Esophagus squamous epithelium (tissue), 5 donors: Measurements from ENCODE around the gene TRAPPC4. TPM values are rescaled to one million over a fixed set of nuclear protein-coding genes. Genes with fewer than 3 reads are reported as not detected.
"Not testable (repeated sequence)": the region's sequence is repeated elsewhere in the genome, so short reads cannot be mapped to it uniquely, and the experiment has no call there.

Experiments used
- DNase-seq: peaks from one replicate; lab custom pipeline; 2025; lab: John Stamatoyannopoulos, UW
- H3K27ac ChIP-seq, 4 donors: fragments of 200-600 bp; sonication (generic); one replicate each; pipeline ENCODE4 v1.5.1; 2016 to 2019; ENCODE audit warnings: mild to moderate bottlenecking in 1 of 4
- H3K27me3 ChIP-seq, 4 donors: fragments of 200-600 bp; sonication (generic); 1 replicate in 3 of 4; 2 replicates in 1 of 4; pipeline versions ENCODE4 v1.5.1 to v1.6.0; 2017 to 2021; ENCODE audit warnings: antibody characterized with exemption in 1 of 4
- H3K36me3 ChIP-seq, 3 donors: fragments of 200-600 bp; sonication (generic); one replicate each; pipeline ENCODE4 v1.5.1; 2016 to 2019
- H3K4me1 ChIP-seq, 3 donors: fragments of 200-600 bp; sonication (generic); one replicate each; pipeline ENCODE4 v1.5.1; 2017 to 2019
- H3K4me3 ChIP-seq, 4 donors: fragments of 200-600 bp; sonication (generic); 1 replicate in 3 of 4; 2 replicates in 1 of 4; pipeline ENCODE4 v1.5.1; 2016 to 2019; ENCODE audit warnings: mild to moderate bottlenecking in 2 of 4, moderate library complexity in 1 of 4
- H3K9me3 ChIP-seq, 3 donors: fragments of 200-600 bp; sonication (generic); one replicate each; pipeline ENCODE4 v1.5.1; 2016 to 2019
- CTCF ChIP-seq, 6 experiments: fragments of 450-650 bp in 4 of 6; fragments of 200-600 bp in 2 of 6; sonication (generic) in 2 of 6; IDR thresholded peaks; one replicate each; pipeline ENCODE4 v1.5.1; 2016 to 2019; ENCODE audit warnings: antibody characterized with exemption in 6 of 6, mild to moderate bottlenecking in 4 of 6, moderate library complexity in 4 of 6
- POLR2A ChIP-seq, 4 donors: fragments of 450-650 bp; IDR thresholded peaks; one replicate each; pipeline ENCODE4 v1.6.1; 2017; ENCODE audit warnings: antibody characterized with exemption in 4 of 4, mild to moderate bottlenecking in 4 of 4, moderate library complexity in 3 of 4
- WGBS, 2 donors: methylation state at CpG; one replicate each; pipeline ENCODE4 v1.1.5; 2018; 5-methylcytosine and 5-hydroxymethylcytosine counted together
- intact Hi-C: fragments of 100-400 bp; cut with DNase I; formaldehyde crosslinking; loops from one replicate; pipeline ENCODE4 v1.15.0; 2022
- total RNA-seq, 4 donors: library from RNA; depleted of rRNA; stranded (reverse); fragments of >200 nt; gene quantifications; one replicate each; pipeline ENCODE4 v1.1.0, GENCODE V29; 2016
- donor health status: DM: yes; HTN: yes; CAD: no.

TRAPPC4 gene
- total RNA-seq = 10 to 100 TPM; 26.5 to 44.4 (median 41.2) TPM

GRCh38 chr11:119018074-119018938 is at the start of gene TRAPPC4, which contains the start of gene RPS25:
TRAPPC4 (plus strand) TSS chr11:119018766; CDS start chr11:119018796, 30 bp downstream.
RPS25 (minus strand) TSS chr11:119018343; CDS start chr11:119018284, 59 bp downstream.
- H3K9me3 ChIP-seq = no peaks in the 10 kb centered on the region
- H3K36me3 ChIP-seq = peaks cover 13 to 61% (median 22%) of the 10 kb centered on the region in 3 donors
- H3K4me3 ChIP-seq = peak within 1 kb of the TSS; percentile 72 to 87 (median 82)
- peak; percentile 64 for DNase-seq
- intact Hi-C loops = no loop called here
- H3K4me1 ChIP-seq = peaks cover 16 to 67% (median 31%) of the 10 kb centered on the region in 3 donors
- H3K27me3 ChIP-seq = no peaks in the 10 kb centered on the region
- WGBS, 2 donors = 1% methylated on average over 19 to 26 of the region's 63 CpGs
- peak within 1 kb of the TSS; percentile 94 to 97 (median 96) for H3K27ac ChIP-seq
- TF ChIP-seq CTCF (IDR thresholded peaks at IDR 0.05) (peak in 1 of 6 experiments; percentile 38), POLR2A (IDR thresholded peaks at IDR 0.05) (peak in 3 of 4 donors; percentile 30 to 72 (median 39))

- H3K4me1 ChIP-seq, H3K9me3 ChIP-seq, DNase-seq, intact Hi-C loops, H3K36me3 ChIP-seq, H3K4me3 ChIP-seq, H3K27ac ChIP-seq: not testable (repeated sequence)
- peaks cover 0 to 15% (median 0%) of the 10 kb centered on the region in 4 donors for H3K27me3 ChIP-seq
- WGBS, 2 donors = 91 to 94% methylated on average over 2 of the region's 2 CpGs
These were observed 49.1 kb upstream of the TRAPPC4 start for GRCh38 chr11:118969508-118969907.

- peaks cover 0 to 15% (median 0%) of the 10 kb centered on the region in 4 donors for H3K27me3 ChIP-seq
- intact Hi-C loops = no loop called here
- H3K4me3 ChIP-seq = no peak within 1 kb of the TSS
- H3K36me3 ChIP-seq = no peaks in the 10 kb centered on the region
- TF ChIP-seq POLR2A (IDR thresholded peaks at IDR 0.05) (no peak), CTCF (IDR thresholded peaks at IDR 0.05) (no peak)
- DNase-seq = no peak
- no peaks in the 10 kb centered on the region for H3K4me1 ChIP-seq
- no peaks in the 10 kb centered on the region for H3K9me3 ChIP-seq
- H3K27ac ChIP-seq = no peak within 1 kb of the TSS
- WGBS, 2 donors = 31 to 58% methylated on average over 4 to 25 of the region's 33 CpGs
These were observed 46.9 kb upstream of the TRAPPC4 start, which contains the start of gene FOXR1 for GRCh38 chr11:118971646-118972045. FOXR1 (plus strand) TSS chr11:118971761; CDS start chr11:118971932, 171 bp downstream.

- WGBS, 2 donors = 93 to 100% methylated on average over 2 of the region's 2 CpGs
These were observed 44.6 kb upstream of the TRAPPC4 start for GRCh38 chr11:118973985-118974384.

More at GRCh38 chr11:118973985-118974384, 44.6 kb upstream of the TRAPPC4 start:
- H3K36me3 ChIP-seq = no peaks in the 10 kb centered on the region
- H3K27me3 ChIP-seq = peaks cover 0 to 29% (median 0%) of the 10 kb centered on the region in 4 donors
- no peak for TF ChIP-seq POLR2A (IDR thresholded peaks at IDR 0.05)
- no peak for TF ChIP-seq CTCF (IDR thresholded peaks at IDR 0.05)
- intact Hi-C loops = no loop called here
- H3K4me1 ChIP-seq = no peaks in the 10 kb centered on the region
- H3K4me3 ChIP-seq = no peak overlapping the region
- H3K9me3 ChIP-seq = no peaks in the 10 kb centered on the region
- DNase-seq = no peak
- H3K27ac ChIP-seq = no peak overlapping the region
